Endothelial cell of umbilical vein (primary cell): ENCODE measurements around the gene STYXL1. TPM values are rescaled to one million over a fixed set of nuclear protein-coding genes. Genes with fewer than 3 reads are reported as not detected.
A peak's percentile ranks its signal among the peaks of the same experiment; 100 is the strongest.

Experiments used
- BruUV-seq: library from RNA; stranded (reverse); fragments of 400-500 nt; replicated peaks from 2 replicates; lab custom pipeline; 2021; lab: Mats Ljungman, UMichigan
- CTCF ChIA-PET: fragments of 300-600, 350-600 bp; sonication (Branson Sonifier 250); formaldehyde crosslinking; loops from one replicate; lab custom pipeline; 2021; ENCODE audit warnings: antibody characterized with exemption, inconsistent platforms; lab: Charles Lee
- POLR2A ChIA-PET: fragments of 300-600, 350-600 bp; sonication (Branson Sonifier 250); formaldehyde crosslinking; loops from one replicate; lab custom pipeline; 2021; ENCODE audit warnings: antibody characterized with exemption, inconsistent platforms; lab: Charles Lee
- DNase-seq: peaks from one replicate; pipeline ENCODE4 v3.0.0-alpha.2; 2011; ENCODE audit warnings: low read depth, low spot score
- FAIRE-seq: peaks from 2 replicates; lab custom pipeline; 2011; peaks lifted over from hg19 to GRCh38; lab: Jason Lieb, UNC
- H2AFZ ChIP-seq: 2 replicates; pipeline ENCODE4 v1.6.0; 2012; ENCODE audit warnings: low read depth, low read length, control low read depth, inconsistent platforms
- H3K27ac ChIP-seq: 2 replicates; pipeline ENCODE4 v1.5.1; 2011; ENCODE audit warnings: low read depth, mild to moderate bottlenecking, control low read depth, low read length, moderate library complexity; ENCODE audit not compliant: insufficient read depth
- H3K27me3 ChIP-seq, 2 experiments: 2 replicates each; pipeline versions ENCODE4 v1.6.0 to v1.6.1; 2011; ENCODE audit warnings: low read length in 2 of 2, mixed read lengths in 1 of 2; ENCODE audit not compliant: control insufficient read depth in 2 of 2, insufficient read depth in 2 of 2
- H3K36me3 ChIP-seq, 2 experiments: 2 replicates in 1 of 2; 3 replicates in 1 of 2; pipeline ENCODE4 v1.5.1; 2011; ENCODE audit warnings: low read length in 2 of 2, mild to moderate bottlenecking in 1 of 2, moderate library complexity in 1 of 2; ENCODE audit not compliant: control insufficient read depth in 2 of 2, insufficient read depth in 2 of 2; ENCODE audit errors: extremely low read depth in 1 of 2
- H3K4me1 ChIP-seq: 3 replicates; pipeline ENCODE4 v1.5.1; 2011; ENCODE audit warnings: mild to moderate bottlenecking, low read length; ENCODE audit not compliant: control insufficient read depth, insufficient read depth; ENCODE audit errors: extremely low read depth
- H3K4me2 ChIP-seq: 2 replicates; pipeline ENCODE4 v1.6.1; 2011; ENCODE audit warnings: low read length, control low read depth, mixed read lengths; ENCODE audit not compliant: insufficient read depth
- H3K4me3 ChIP-seq, 3 experiments: fragments of 200-600 bp in 1 of 3; sonication (generic), shearing (Covaris generic) in 1 of 3; replicated peaks in 1 of 3; 2 replicates each; pipeline ENCODE4 v1.5.1; 2011 to 2016; ENCODE audit warnings: control low read depth in 3 of 3, low read length in 3 of 3, mild to moderate bottlenecking in 2 of 3, inconsistent platforms in 1 of 3, low read depth in 1 of 3, moderate library complexity in 1 of 3; ENCODE audit not compliant: insufficient read depth in 1 of 3
- H3K79me2 ChIP-seq: 2 replicates; pipeline ENCODE4 v1.6.0; 2012; ENCODE audit warnings: low read length, inconsistent platforms; ENCODE audit not compliant: control insufficient read depth, insufficient read depth
- H3K9ac ChIP-seq: replicated peaks from 2 replicates; pipeline ENCODE3; 2011; ENCODE audit warnings: low read length, control low read depth; ENCODE audit not compliant: insufficient read depth; ENCODE audit errors: extremely low read depth
- H3K9me1 ChIP-seq: replicated peaks from 3 replicates; pipeline ENCODE4 v1.6.0; 2011; ENCODE audit warnings: mild to moderate bottlenecking, low read length; ENCODE audit not compliant: control insufficient read depth, insufficient read depth; ENCODE audit errors: extremely low read depth
- H3K9me3 ChIP-seq: replicated peaks from 2 replicates; pipeline ENCODE4 v1.5.1; 2012; ENCODE audit warnings: low read length, inconsistent platforms; ENCODE audit not compliant: control insufficient read depth, insufficient read depth
- H4K20me1 ChIP-seq: replicated peaks from 2 replicates; pipeline ENCODE3; 2011; ENCODE audit warnings: mild to moderate bottlenecking, low read length; ENCODE audit not compliant: control insufficient read depth, insufficient read depth; ENCODE audit errors: extremely low read depth
- EZH2 ChIP-seq: IDR thresholded peaks from 2 replicates; pipeline ENCODE4 v1.6.1; 2012; ENCODE audit warnings: borderline replicate concordance, low read depth, mild to moderate bottlenecking, moderate library complexity, low read length, inconsistent platforms; ENCODE audit not compliant: severe bottlenecking
- FOS ChIP-seq: IDR thresholded peaks from 2 replicates; pipeline ENCODE4 v1.6.1; 2011; ENCODE audit warnings: mild to moderate bottlenecking, low read length, moderate library complexity, borderline replicate concordance; ENCODE audit not compliant: insufficient read depth
- GATA2 ChIP-seq: IDR thresholded peaks from 2 replicates; pipeline ENCODE4 v1.7.0; 2011; ENCODE audit warnings: low read depth, mild to moderate bottlenecking, moderate library complexity, mixed read lengths, low read length; ENCODE audit not compliant: insufficient read length, insufficient read depth
- JUN ChIP-seq: IDR thresholded peaks from 2 replicates; pipeline ENCODE4 v1.6.1; 2011; ENCODE audit warnings: borderline replicate concordance, low read depth; ENCODE audit not compliant: insufficient read length, insufficient read depth
- MYC ChIP-seq: IDR thresholded peaks from one replicate; pipeline ENCODE4 v1.6.1; 2011; ENCODE audit warnings: mild to moderate bottlenecking, low read depth, low read length
- POLR2A ChIP-seq: IDR thresholded peaks from 2 replicates; pipeline ENCODE4 v1.6.1; 2012; ENCODE audit warnings: low read depth, mild to moderate bottlenecking, control low read depth, low read length
- POLR2AphosphoS5 ChIP-seq: IDR thresholded peaks from 2 replicates; pipeline ENCODE4 v1.6.1; 2012; ENCODE audit warnings: low read depth, mild to moderate bottlenecking, control low read depth, low read length, moderate library complexity; ENCODE audit not compliant: insufficient read depth
- dilution Hi-C: fragments of 300-500 bp; cut with MboI; formaldehyde crosslinking; loops from one replicate; pipeline ENCODE4 v1.15.0; 2019; ENCODE audit warnings: low sequenced_read_pairs; ENCODE audit not compliant: extremely low pct_ligation_motif_present
- intact Hi-C: fragments of 100-400 bp; cut with micrococcal nuclease; formaldehyde crosslinking; loops from one replicate; pipeline ENCODE4 v1.10.0; 2022
- polyA plus RNA-seq, 4 experiments: library from polyadenylated mRNA; depleted of rRNA in 3 of 4; stranded (reverse) in 3 of 4; unstranded in 1 of 4; fragments of >200 nt; gene quantifications; 2 replicates each; pipeline versions ENCODE4 v1.2.1 to v1.2.3, GENCODE V29; 2011 to 2012; ENCODE audit warnings: missing spikeins in 1 of 4
- total RNA-seq: library from RNA; stranded (reverse); gene quantifications from 2 replicates; pipeline ENCODE4 v1.2.3, GENCODE V29; 2021
- TF ChIP-seq, protein P1 (sequence below): IDR thresholded peaks from 2 replicates; pipeline ENCODE4 v1.6.1; 2011; ENCODE audit not compliant: insufficient read depth, insufficient read length
- TF ChIP-seq, protein P2 (sequence below), 2 donors: IDR thresholded peaks; 1 replicate in 1 of 2; 2 replicates in 1 of 2; pipeline ENCODE4 v1.5.1; 2011; ENCODE audit warnings: low read length in 2 of 2, mild to moderate bottlenecking in 2 of 2, moderate library complexity in 2 of 2, control low read depth in 1 of 2, inconsistent platforms in 1 of 2, low read depth in 1 of 2; ENCODE audit not compliant: insufficient read depth in 1 of 2; ENCODE audit errors: extremely low read depth in 1 of 2

STYXL1 gene
- total and polyA plus RNA-seq, 2 donors (not counting 3 experiments of a cell fraction or from before 2014, with no cell fraction given), result 23.0 to 67.6 TPM

DNA sequence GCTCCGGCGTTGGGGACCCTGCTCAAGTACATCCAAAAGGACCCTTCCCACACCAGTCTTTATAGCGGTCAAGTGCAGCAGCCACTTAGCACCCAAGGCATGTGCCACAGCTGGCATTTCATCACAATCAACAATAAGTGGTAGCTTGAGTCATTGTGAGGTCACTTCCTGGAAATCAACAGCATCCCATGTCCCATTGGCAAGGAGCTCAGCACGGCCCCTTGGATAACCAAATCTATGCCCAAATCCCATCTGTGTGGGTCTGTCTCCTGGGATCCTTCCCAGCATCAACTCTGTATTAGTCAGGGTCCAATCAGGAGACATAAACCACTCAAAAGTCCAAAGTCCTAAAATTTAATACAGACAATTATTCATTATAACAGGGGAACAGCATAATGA lies 27.2 kb upstream of the STYXL1 start:
- CTCF ChIA-PET, result interaction anchor here (1.2 to 1.9 kb wide), 5 partner anchors 8 to 188 kb away, joined by 3 to 9 read pairs (median 4); no protein-coding TSS in a partner anchor
- intact Hi-C loops (no loop called here), dilution Hi-C loops (no loop called here)
- Histone ChIP-seq H3K4me3 (no peak overlapping the region), H3K9me1 (no peaks in the 10 kb centered on the region), H3K79me2 (no peaks in the 10 kb centered on the region), H3K36me3 (no peaks in the 10 kb centered on the region), H3K27ac (peak overlapping the region; percentile 30), H4K20me1 (no peaks in the 10 kb centered on the region), H3K9me3 (no peaks in the 10 kb centered on the region), H3K4me2 (no peak overlapping the region), H3K9ac (no peak overlapping the region), H2AFZ (no peak overlapping the region), H3K4me1 (peaks cover 4% of the 10 kb centered on the region), H3K27me3 (no peaks in the 10 kb centered on the region)
- BruUV-seq, result no TSS peak
- peak; percentile 88 for FAIRE-seq
- POLR2A ChIA-PET, result no interaction called here
- TF ChIP-seq, protein P1, sequence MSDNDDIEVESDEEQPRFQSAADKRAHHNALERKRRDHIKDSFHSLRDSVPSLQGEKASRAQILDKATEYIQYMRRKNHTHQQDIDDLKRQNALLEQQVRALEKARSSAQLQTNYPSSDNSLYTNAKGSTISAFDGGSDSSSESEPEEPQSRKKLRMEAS, result no peak
- TF ChIP-seq FOS (no peak), MYC (no peak), POLR2AphosphoS5 (no peak), EZH2 (no peak), POLR2A (no peak), GATA2 (no peak), JUN (no peak)
- TF ChIP-seq, protein P2, sequence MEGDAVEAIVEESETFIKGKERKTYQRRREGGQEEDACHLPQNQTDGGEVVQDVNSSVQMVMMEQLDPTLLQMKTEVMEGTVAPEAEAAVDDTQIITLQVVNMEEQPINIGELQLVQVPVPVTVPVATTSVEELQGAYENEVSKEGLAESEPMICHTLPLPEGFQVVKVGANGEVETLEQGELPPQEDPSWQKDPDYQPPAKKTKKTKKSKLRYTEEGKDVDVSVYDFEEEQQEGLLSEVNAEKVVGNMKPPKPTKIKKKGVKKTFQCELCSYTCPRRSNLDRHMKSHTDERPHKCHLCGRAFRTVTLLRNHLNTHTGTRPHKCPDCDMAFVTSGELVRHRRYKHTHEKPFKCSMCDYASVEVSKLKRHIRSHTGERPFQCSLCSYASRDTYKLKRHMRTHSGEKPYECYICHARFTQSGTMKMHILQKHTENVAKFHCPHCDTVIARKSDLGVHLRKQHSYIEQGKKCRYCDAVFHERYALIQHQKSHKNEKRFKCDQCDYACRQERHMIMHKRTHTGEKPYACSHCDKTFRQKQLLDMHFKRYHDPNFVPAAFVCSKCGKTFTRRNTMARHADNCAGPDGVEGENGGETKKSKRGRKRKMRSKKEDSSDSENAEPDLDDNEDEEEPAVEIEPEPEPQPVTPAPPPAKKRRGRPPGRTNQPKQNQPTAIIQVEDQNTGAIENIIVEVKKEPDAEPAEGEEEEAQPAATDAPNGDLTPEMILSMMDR (IDR thresholded peaks at IDR 0.05; ENCODE audit: extremely low read depth in 1 of 2, insufficient read depth in 1 of 2, low read depth in 1 of 2, low read length in 2 of 2), result no peak
- peak; percentile 8 for DNase-seq
